GM12891 (cell line): ENCODE data around the gene FOS.

Experiments
- PAX5 ChIP-seq: IDR thresholded peaks from 2 replicates; pipeline ENCODE4 v1.6.1; 2011; ENCODE audit warnings: low read length, moderate library complexity, mild to moderate bottlenecking; ENCODE audit not compliant: insufficient read depth, severe bottlenecking
- POLR2A ChIP-seq: IDR thresholded peaks from 2 replicates; pipeline ENCODE4 v1.6.1; 2011; ENCODE audit warnings: low read depth, low read length, control low read depth
- POLR2AphosphoS5 ChIP-seq: IDR thresholded peaks from 2 replicates; pipeline ENCODE4 v1.6.1; 2011; ENCODE audit warnings: low read depth, low read length, control low read depth
- POU2F2 ChIP-seq: IDR thresholded peaks from 2 replicates; pipeline ENCODE4 v1.6.1; 2011; ENCODE audit warnings: low read depth, mild to moderate bottlenecking, control low read depth, low read length, moderate library complexity
- SPI1 ChIP-seq: IDR thresholded peaks from 2 replicates; pipeline ENCODE4 v1.6.1; 2011; ENCODE audit warnings: low read depth, low read length, control low read depth
- TAF1 ChIP-seq: IDR thresholded peaks from 2 replicates; pipeline ENCODE4 v1.6.1; 2011; ENCODE audit warnings: low read depth, low read length, control low read depth

- TF ChIP-seq POLR2AphosphoS5: no peak
- TF ChIP-seq POLR2A: no peak
- no peak for TF ChIP-seq TAF1
- TF ChIP-seq SPI1: no peak
- TF ChIP-seq POU2F2: no peak
- no peak for TF ChIP-seq PAX5
These were observed 16.0 kb upstream of the FOS start for GRCh38 chr14:75262641-75263040.
